Kidney (tissue), 14 donors: Measurements from ENCODE around the gene CCZ1. TPM values are rescaled to one million over a fixed set of nuclear protein-coding genes. Genes with fewer than 3 reads are reported as not detected.
"Not testable (repeated sequence)": the region's sequence is repeated elsewhere in the genome, so short reads cannot be mapped to it uniquely, and the experiment has no call there.

Source experiments
- DNase-seq, 5 donors: peaks; one replicate each; pipeline ENCODE4 v3.0.0-alpha.2; 2013 to 2020
- FAIRE-seq: peaks from 2 replicates; lab custom pipeline; 2012; peaks lifted over from hg19 to GRCh38; lab: Jason Lieb, UNC
- H3K27ac ChIP-seq, 2 donors: one replicate each; pipeline ENCODE4 v1.7.0; 2013; ENCODE audit warnings: low read depth in 2 of 2, low read length in 2 of 2, inconsistent platforms in 1 of 2
- H3K27me3 ChIP-seq: one replicate; pipeline ENCODE4 v1.7.1; 2013; ENCODE audit warnings: low read length, inconsistent platforms; ENCODE audit not compliant: control insufficient read depth, insufficient read depth
- H3K36me3 ChIP-seq, 3 donors: one replicate each; pipeline versions ENCODE4 v1.7.0 to v1.7.1; 2013; ENCODE audit warnings: low read length in 3 of 3, control low read depth in 1 of 3, inconsistent platforms in 1 of 3; ENCODE audit not compliant: insufficient read depth in 3 of 3, control insufficient read depth in 2 of 3
- H3K4me1 ChIP-seq, 3 donors: one replicate each; pipeline versions ENCODE4 v1.7.0 to v1.7.1; 2013; ENCODE audit warnings: low read length in 3 of 3, inconsistent platforms in 1 of 3, low read depth in 1 of 3; ENCODE audit not compliant: control insufficient read depth in 2 of 3, insufficient read depth in 2 of 3
- H3K4me3 ChIP-seq, 3 donors: one replicate each; pipeline versions ENCODE4 v1.7.0 to v1.8.1; 2013; ENCODE audit warnings: low read length in 3 of 3, control low read depth in 1 of 3, inconsistent platforms in 1 of 3
- H3K9ac ChIP-seq, 3 donors: one replicate each; pipeline versions ENCODE4 v1.7.0 to v1.7.1; 2013; ENCODE audit warnings: low read length in 3 of 3, control low read depth in 1 of 3, inconsistent platforms in 1 of 3
- H3K9me3 ChIP-seq, 3 donors: one replicate each; pipeline versions ENCODE4 v1.7.0 to v1.7.1; 2013; ENCODE audit warnings: low read length in 3 of 3, control low read depth in 1 of 3, inconsistent platforms in 1 of 3; ENCODE audit not compliant: control insufficient read depth in 2 of 3, insufficient read depth in 1 of 3
- CTCF ChIP-seq: IDR thresholded peaks from 3 replicates; pipeline ENCODE4 v1.5.1; 2012; ENCODE audit warnings: mild to moderate bottlenecking, moderate library complexity, borderline replicate concordance; ENCODE audit not compliant: insufficient read depth; ENCODE audit errors: extremely low read depth
- intact Hi-C: fragments of 100-400 bp; cut with DNase I; formaldehyde crosslinking; loops from one replicate; pipeline ENCODE4 v1.11.1; 2022
- polyA plus RNA-seq: library from polyadenylated mRNA; stranded (reverse); fragments of 350-450 nt; fragmentation: Illumina TruSeq; extraction: RNeasy Lipid Tissue Mini Kit (QIAGEN cat#74804); gene quantifications from one replicate; pipeline ENCODE4 v1.2.3, GENCODE V29; 2014; ENCODE audit warnings: low read depth, low replicate concordance; ENCODE audit not compliant: insufficient read depth
- total RNA-seq: library from RNA; stranded (reverse); fragmentation: NEBNext Ultra II Directional; extraction: Animal tissue kit (Norgen Biotek cat#: 25700); gene quantifications from one replicate; pipeline ENCODE4 v1.2.1, GENCODE V29; 2021
- donor health status: control.
- donor health status: control.
- donor health status: control.
- donor health status: control.
- donor health status: control.
- donor health status: DM: yes; HTN: yes; CAD: no.
- donor health status: Normal renal cell carcinoma (clear cell type).

The CCZ1 gene
- total and polyA plus RNA-seq, 2 donors from 2014 or later = 66.3 to 85.2 TPM

- H3K9ac ChIP-seq, DNase-seq, H3K9me3 ChIP-seq, H3K27me3 ChIP-seq, FAIRE-seq, H3K36me3 ChIP-seq, H3K27ac ChIP-seq, H3K4me1 ChIP-seq, intact Hi-C loops, H3K4me3 ChIP-seq: not testable (repeated sequence)
These were observed 10.5 kb upstream of the CCZ1 start for GRCh38 chr7:5888021-5888420.

DNA sequence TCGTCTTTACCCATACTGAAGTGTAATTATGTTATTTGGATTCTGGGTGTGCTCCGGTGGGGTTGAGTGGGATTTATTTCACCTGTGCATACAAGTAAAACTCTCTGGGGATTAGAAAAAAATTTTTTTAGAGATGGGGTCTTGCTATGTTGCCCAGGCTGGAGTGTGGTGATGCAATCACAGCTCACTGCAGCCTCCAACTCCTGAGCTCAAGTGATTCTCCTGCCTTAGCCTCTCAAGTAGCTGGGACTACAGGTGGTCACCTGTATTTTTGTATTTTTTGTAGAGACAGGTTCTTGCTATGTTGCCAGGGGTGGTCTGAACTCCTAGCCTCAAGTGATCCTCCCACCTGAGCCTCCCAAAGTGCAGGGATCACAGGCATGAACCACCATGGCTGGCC, 8.3 kb upstream of the CCZ1 start:
- FAIRE-seq, H3K27me3 ChIP-seq, H3K27ac ChIP-seq, H3K4me1 ChIP-seq, H3K36me3 ChIP-seq, H3K4me3 ChIP-seq, intact Hi-C loops, H3K9me3 ChIP-seq, DNase-seq, H3K9ac ChIP-seq: not testable (repeated sequence)

DNA sequence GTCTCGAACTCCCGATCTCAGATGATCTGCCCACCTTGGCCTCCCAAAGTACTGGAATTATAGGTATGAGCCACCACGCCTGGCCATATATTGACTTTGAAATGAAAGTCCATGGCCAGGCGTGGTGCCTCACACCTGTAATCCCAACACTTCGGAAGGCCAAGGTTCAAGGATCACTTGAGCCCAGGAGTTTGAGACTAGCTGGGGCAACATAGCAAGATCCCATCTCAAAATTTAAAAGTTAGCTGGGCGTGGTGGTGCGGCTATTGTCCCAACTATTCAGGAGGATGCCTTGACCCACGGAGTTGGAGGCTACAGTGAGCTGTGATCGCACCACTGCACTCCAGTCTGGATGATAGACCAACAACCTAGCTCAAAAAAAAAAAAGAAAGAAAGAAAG, 6.0 kb upstream of the CCZ1 start:
- Histone ChIP-seq H3K36me3 (no peaks in the 10 kb centered on the region), H3K27ac (no peak overlapping the region), H3K4me1 (no peaks in the 10 kb centered on the region), H3K4me3 (no peak overlapping the region), H3K27me3 (no peaks in the 10 kb centered on the region), H3K9me3 (no peaks in the 10 kb centered on the region), H3K9ac (no peak overlapping the region)
- FAIRE-seq (no peak), DNase-seq (no peak)
- no peak for TF ChIP-seq CTCF
- intact Hi-C loops = no loop called here

- H3K27ac ChIP-seq, H3K9ac ChIP-seq, H3K9me3 ChIP-seq, DNase-seq, H3K4me3 ChIP-seq, intact Hi-C loops, H3K4me1 ChIP-seq, H3K27me3 ChIP-seq, H3K36me3 ChIP-seq, FAIRE-seq: not testable (repeated sequence)
These were observed 1.1 kb upstream of the CCZ1 start for GRCh38 chr7:5897369-5897919.

DNA sequence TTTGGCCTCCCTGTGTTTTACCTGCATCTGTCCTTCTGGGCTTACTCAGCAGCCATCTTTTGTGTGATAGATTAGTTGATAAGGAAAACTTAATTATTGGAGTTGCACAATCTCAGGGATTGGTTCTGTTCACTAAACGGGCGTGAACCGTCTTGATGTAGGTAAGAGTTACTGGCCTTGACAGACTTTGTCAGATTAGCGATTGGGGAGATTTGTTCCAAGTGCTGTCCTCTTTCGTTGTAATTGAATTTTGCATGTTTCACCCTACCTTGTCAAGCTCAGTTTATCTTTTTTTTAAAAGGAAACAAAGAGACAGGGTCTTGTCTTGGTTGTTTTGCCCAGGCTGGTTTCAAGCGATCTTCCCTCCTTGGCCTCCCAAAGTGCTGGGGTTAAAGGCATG, 4.5 kb downstream of the CCZ1 start:
- H3K27me3 ChIP-seq, H3K4me1 ChIP-seq, H3K9me3 ChIP-seq, H3K36me3 ChIP-seq, H3K4me3 ChIP-seq, intact Hi-C loops, H3K27ac ChIP-seq, H3K9ac ChIP-seq, FAIRE-seq, DNase-seq: not testable (repeated sequence)

- intact Hi-C loops, DNase-seq, H3K36me3 ChIP-seq, H3K4me3 ChIP-seq, H3K27me3 ChIP-seq, H3K9ac ChIP-seq, H3K27ac ChIP-seq, H3K4me1 ChIP-seq, FAIRE-seq, H3K9me3 ChIP-seq: not testable (repeated sequence)
These were observed 6.2 kb downstream of the CCZ1 start for GRCh38 chr7:5904726-5905125.

GRCh38 chr7:5908835-5909234, 10.3 kb downstream of the CCZ1 start:
- H3K27me3 ChIP-seq, H3K4me1 ChIP-seq, intact Hi-C loops, H3K27ac ChIP-seq, H3K9ac ChIP-seq, DNase-seq, FAIRE-seq, H3K4me3 ChIP-seq, H3K36me3 ChIP-seq, H3K9me3 ChIP-seq: not testable (repeated sequence)

DNA sequence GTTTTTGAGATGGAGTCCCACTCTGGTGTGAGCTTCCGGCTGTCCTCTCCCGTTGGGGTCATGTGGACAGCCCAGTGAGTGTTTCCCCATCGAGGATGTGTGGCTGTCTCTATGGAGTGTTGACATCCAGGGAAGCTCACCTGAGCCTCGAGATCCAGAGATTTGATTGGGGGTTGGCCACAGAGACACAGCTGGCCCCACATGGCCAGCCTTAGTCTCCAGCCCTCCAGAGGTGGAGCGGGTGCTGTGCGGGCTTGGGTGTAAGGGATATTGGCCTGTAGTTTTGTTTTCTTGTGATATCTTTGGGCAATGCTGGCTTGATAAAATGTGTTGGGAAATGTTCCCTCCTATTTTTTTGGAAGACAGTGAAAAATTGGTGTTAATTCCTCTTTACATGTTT, 18.0 kb downstream of the CCZ1 start:
- intact Hi-C loops, H3K27me3 ChIP-seq, DNase-seq, H3K4me1 ChIP-seq, H3K9ac ChIP-seq, H3K27ac ChIP-seq, H3K36me3 ChIP-seq, H3K4me3 ChIP-seq, H3K9me3 ChIP-seq, FAIRE-seq: not testable (repeated sequence)
